Left lung (tissue), 10 donors: Measurements from ENCODE around the gene KSR2. TPM values are rescaled to one million over a fixed set of nuclear protein-coding genes. Genes with fewer than 3 reads are reported as not detected.

Experiments
- ATAC-seq: fragments of 200-7000 bp; cut with Tn5 transposase; one replicate; pipeline ENCODE4 v1.9.1; 2020; ENCODE audit warnings: moderate library complexity
- DNase-seq, 4 donors: peaks; one replicate each; pipeline ENCODE4 v3.0.0-alpha.2; 2013 to 2020
- H3K27ac ChIP-seq, 2 donors: fragments of 200-600 bp; sonication (generic) in 1 of 2; one replicate each; pipeline versions ENCODE4 v1.5.0 to v1.8.0; 2020 to 2021
- H3K27me3 ChIP-seq, 2 donors: fragments of 200-600 bp; sonication (generic) in 1 of 2; one replicate each; pipeline versions ENCODE4 v1.5.0 to v1.8.0; 2020 to 2021
- H3K36me3 ChIP-seq, 2 donors: fragments of 200-600 bp; sonication (generic) in 1 of 2; one replicate each; pipeline versions ENCODE4 v1.5.0 to v1.8.0; 2020 to 2021
- H3K4me1 ChIP-seq, 2 donors: fragments of 200-600 bp; one replicate each; pipeline ENCODE4 v1.8.0; 2021
- H3K4me3 ChIP-seq, 2 donors: fragments of 200-600 bp; sonication (generic) in 1 of 2; one replicate each; pipeline versions ENCODE4 v1.5.0 to v1.8.0; 2020 to 2021; ENCODE audit warnings: mild to moderate bottlenecking in 1 of 2
- H3K9me3 ChIP-seq, 2 donors: fragments of 200-600 bp; sonication (generic) in 1 of 2; one replicate each; pipeline versions ENCODE4 v1.5.0 to v1.8.0; 2020 to 2021
- intact Hi-C, 2 donors: fragments of 100-400 bp; cut with DNase I; formaldehyde crosslinking; loops; one replicate each; pipeline versions ENCODE4 v1.11.2 to v1.14.2; 2022
- polyA plus RNA-seq, 6 donors: library from polyadenylated mRNA; unstranded; fragments of 120-200 nt; gene quantifications; one replicate each; pipeline ENCODE4 v1.2.1, GENCODE V29; 2013; ENCODE audit not compliant: insufficient read length in 6 of 6
- total RNA-seq, 2 donors: library from RNA; stranded (reverse); fragmentation: NEBNext Ultra II Directional; extraction: Animal tissue kit (Norgen Biotek cat#: 25700); gene quantifications; one replicate each; pipeline ENCODE4 v1.2.1, GENCODE V29; 2021
- TF ChIP-seq, protein P1 (sequence below), 2 donors: fragments of 200-600 bp; sonication (generic) in 1 of 2; IDR thresholded peaks; one replicate each; pipeline versions ENCODE4 v1.5.0 to v1.8.0; 2021; ENCODE audit warnings: antibody characterized with exemption in 2 of 2
- donor health status: DM: no; HTN: yes; CAD: no.
- donor health status: DM: no; HTN: no; CAD: no.

KSR2 gene
- total and polyA plus RNA-seq, 8 donors, result 0.28 to 1.4 (median 0.41) TPM

DNA sequence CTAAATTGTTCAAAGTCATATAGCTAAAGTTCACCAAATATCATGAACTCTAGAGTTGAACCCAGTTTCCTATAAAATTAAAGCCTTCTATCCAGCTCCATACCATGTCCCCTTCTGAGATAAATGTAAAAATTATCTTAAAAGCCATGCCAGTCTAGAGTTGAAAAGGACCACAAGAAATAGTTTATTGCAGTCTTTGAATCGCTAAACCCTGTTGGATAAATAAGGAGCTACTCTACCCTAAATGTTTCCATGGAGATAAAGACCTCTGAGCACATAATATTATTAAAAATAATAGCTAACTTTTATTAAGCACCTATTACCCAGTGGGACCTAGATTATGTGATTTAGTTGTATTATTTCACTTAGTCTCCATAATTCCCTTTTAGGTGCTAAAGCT lies 379.8 kb downstream of the KSR2 start:
- DNase-seq, result no peak
- intact Hi-C loops, result loop anchor here in 1 of 2 donors (5.0 kb wide), 1 partner anchor 222 kb away; no protein-coding TSS in a partner anchor
- H3K36me3 ChIP-seq, result no peaks in the 10 kb centered on the region

GRCh38 chr12:117587631-117588287 lies 381.0 kb downstream of the KSR2 start:
- H3K9me3 ChIP-seq, result peaks cover 0 to 8% of the 10 kb centered on the region in 2 donors
- no peak overlapping the region for H3K4me3 ChIP-seq
- DNase-seq (peak; percentile 15 to 68 (median 37)), ATAC-seq (peak; percentile 90)
- H3K27ac ChIP-seq, result no peak overlapping the region
- intact Hi-C loops, result loop anchor here in 1 of 2 donors (5.0 kb wide), 1 partner anchor 220 kb away; no protein-coding TSS in a partner anchor
- no peaks in the 10 kb centered on the region for H3K4me1 ChIP-seq
- H3K36me3 ChIP-seq, result no peaks in the 10 kb centered on the region
- TF ChIP-seq, protein P1, sequence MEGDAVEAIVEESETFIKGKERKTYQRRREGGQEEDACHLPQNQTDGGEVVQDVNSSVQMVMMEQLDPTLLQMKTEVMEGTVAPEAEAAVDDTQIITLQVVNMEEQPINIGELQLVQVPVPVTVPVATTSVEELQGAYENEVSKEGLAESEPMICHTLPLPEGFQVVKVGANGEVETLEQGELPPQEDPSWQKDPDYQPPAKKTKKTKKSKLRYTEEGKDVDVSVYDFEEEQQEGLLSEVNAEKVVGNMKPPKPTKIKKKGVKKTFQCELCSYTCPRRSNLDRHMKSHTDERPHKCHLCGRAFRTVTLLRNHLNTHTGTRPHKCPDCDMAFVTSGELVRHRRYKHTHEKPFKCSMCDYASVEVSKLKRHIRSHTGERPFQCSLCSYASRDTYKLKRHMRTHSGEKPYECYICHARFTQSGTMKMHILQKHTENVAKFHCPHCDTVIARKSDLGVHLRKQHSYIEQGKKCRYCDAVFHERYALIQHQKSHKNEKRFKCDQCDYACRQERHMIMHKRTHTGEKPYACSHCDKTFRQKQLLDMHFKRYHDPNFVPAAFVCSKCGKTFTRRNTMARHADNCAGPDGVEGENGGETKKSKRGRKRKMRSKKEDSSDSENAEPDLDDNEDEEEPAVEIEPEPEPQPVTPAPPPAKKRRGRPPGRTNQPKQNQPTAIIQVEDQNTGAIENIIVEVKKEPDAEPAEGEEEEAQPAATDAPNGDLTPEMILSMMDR (IDR thresholded peaks at IDR 0.05), result peak; percentile 76 to 78
- H3K27me3 ChIP-seq, result peaks cover 0 to 38% of the 10 kb centered on the region in 2 donors

More for the DNA sequence above, 379.8 kb downstream of the KSR2 start:
- Histone ChIP-seq H3K27ac (no peak overlapping the region), H3K4me1 (no peaks in the 10 kb centered on the region), H3K9me3 (peaks cover 0 to 8% of the 10 kb centered on the region in 2 donors), H3K27me3 (peaks cover 0 to 43% of the 10 kb centered on the region in 2 donors), H3K4me3 (no peak overlapping the region)
- ATAC-seq, result no peak
- TF ChIP-seq, protein P1 (IDR thresholded peaks at IDR 0.05), result no peak

DNA sequence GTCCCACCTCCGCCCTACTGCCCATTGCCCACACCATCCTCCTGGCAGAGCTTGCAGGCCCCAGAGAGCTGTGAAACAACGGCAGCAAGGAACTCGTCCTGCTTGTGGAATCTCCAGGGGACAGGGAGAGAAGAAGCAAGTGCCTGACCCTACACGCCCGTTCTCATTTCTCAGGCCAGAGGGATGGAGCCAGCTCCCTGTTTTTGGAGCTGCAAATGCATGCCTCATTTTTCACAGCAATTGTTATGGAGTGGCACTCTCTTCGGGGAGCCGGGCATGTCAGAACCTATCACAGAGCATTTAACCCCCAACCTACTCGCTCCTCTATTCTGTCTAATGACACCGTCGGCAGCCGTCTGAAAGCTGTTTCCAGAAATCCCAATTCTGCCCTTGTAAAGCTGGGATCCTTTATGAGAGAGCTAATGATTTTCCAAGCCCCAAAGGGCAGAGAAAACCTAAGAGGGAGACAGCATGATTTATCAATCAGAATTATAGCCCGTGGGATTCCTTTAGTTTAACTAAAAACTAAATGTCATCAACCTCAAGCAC lies 385.0 kb downstream of the KSR2 start:
- intact Hi-C loops, result no loop called here
- no peaks in the 10 kb centered on the region for H3K4me1 ChIP-seq
- DNase-seq (no peak), ATAC-seq (no peak)
- peaks cover 0 to 36% of the 10 kb centered on the region in 2 donors for H3K27me3 ChIP-seq
- H3K27ac ChIP-seq, result no peak overlapping the region
- TF ChIP-seq, protein P1 (IDR thresholded peaks at IDR 0.05), result no peak
- no peak overlapping the region for H3K4me3 ChIP-seq
- H3K9me3 ChIP-seq, result no peaks in the 10 kb centered on the region
- no peaks in the 10 kb centered on the region for H3K36me3 ChIP-seq

DNA sequence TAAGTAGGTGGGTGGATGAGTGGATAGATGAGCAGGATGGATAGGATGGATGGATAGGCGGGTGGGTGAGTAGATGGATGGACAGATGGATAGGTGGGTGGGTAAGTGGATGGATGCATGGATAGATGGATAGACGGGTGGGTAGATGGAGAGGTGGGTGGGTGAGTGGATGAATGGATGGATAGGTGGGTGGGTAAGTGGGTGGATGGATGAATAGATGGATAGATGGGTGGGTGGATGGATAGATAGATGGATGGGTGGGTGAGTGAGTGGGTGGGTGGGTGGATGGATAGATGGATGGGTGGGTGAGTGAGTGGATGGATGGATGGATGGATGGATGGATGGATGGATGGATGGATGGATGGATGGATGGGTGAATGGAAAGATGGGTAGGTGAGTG lies 385.7 kb downstream of the KSR2 start:
- no peaks in the 10 kb centered on the region for H3K9me3 ChIP-seq

More for the DNA sequence above, 385.7 kb downstream of the KSR2 start:
- no peaks in the 10 kb centered on the region for H3K4me1 ChIP-seq
- no peak overlapping the region for H3K27ac ChIP-seq
- ATAC-seq (no peak), DNase-seq (no peak)
- TF ChIP-seq, protein P1 (IDR thresholded peaks at IDR 0.05), result no peak
- peaks cover 0 to 36% of the 10 kb centered on the region in 2 donors for H3K27me3 ChIP-seq
- intact Hi-C loops, result no loop called here
- no peaks in the 10 kb centered on the region for H3K36me3 ChIP-seq
- H3K4me3 ChIP-seq, result no peak overlapping the region
